GM21390 (cell line): ENCODE results near the gene CXCL17.
A peak's percentile ranks its signal among the peaks of the same experiment; 100 is the strongest.
"Not testable (repeated sequence)": the region's sequence is repeated elsewhere in the genome, so short reads cannot be mapped to it uniquely, and the experiment has no call there.

Experiments used
- ATAC-seq: cut with Tn5 transposase; IDR thresholded peaks from one replicate; pipeline ENCODE4 v1.9.1; 2021; ENCODE audit not compliant: unreplicated experiment

CXCL17 gene

DNA sequence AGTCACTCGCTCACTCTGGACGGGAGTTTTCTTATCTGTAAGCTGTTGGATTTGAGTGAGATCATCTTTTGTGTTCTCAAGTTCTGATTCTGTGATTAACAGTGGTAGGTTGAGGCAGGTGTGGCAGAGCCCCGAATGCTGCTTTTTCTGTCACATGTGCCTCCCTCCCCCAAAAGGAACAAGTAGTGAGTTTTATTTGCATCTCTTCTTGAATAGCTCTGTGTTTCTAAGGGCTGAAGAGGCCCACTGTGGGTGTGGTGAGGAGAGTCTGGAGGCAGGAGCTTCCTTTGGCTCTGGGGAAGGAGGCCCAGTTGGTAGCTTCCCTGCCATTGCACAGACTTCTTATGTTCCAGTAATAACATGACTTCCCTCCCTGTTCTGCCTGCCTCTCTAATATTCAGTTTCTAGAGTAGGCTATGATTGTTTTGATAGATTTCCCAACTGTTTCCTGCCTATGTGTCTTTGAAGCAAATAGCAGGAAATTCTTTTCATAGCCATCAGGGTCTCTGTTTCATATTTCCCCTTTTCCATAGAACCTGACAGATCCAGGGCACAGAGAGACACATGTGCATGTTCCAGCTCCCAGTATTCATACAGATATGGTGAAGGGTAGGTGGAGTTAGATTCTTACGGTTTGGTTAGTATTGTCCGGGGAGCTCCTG lies 23.9 kb upstream of the CXCL17 start:
- ATAC-seq = no peak

DNA sequence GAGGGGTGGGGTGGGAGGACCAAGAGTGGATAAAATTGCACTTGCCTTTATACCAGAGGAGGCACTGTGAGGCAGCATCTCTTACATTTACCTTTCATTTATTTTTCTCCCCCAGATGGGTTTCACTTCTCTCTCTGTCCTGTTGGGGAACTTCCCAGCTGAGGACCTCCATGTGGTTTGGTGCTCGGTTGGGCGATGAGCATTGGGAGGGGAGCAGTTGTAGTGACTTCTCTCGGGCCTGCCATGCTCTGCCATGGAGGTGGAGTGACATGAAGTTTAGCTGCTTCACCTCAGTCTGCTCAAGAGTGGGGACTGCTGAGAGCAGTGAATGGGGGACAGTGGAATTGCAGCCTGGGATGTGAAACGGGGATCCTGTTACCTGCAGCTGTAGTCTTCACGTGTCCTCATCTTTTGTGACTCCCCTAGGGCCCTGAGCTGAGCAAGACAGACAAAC lies 23.1 kb upstream of the CXCL17 start:
- peak; percentile 80 for ATAC-seq

GRCh38 chr19:42461700-42462324 lies 19.1 kb upstream of the CXCL17 start:
- no peak for ATAC-seq

GRCh38 chr19:42461231-42461630 lies 18.5 kb upstream of the CXCL17 start:
- not testable (repeated sequence) for ATAC-seq

DNA sequence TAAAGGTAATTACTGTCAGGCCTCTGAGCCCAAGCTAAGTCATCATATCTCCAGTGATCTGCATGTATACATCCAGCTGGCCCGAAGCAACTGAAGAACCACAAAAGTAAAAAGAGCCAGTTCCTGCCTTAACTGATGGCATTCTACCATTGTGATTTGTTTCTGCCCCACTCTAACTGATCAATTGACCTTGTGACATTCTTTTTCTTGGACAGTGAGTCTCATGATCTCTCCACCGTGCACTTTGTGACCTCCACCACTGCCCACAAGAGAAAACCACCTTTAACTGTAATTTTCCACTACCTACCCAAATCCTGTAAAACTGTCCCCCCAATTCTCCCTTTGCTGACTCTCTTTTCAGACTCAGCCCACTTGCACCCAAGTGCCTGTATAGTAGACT lies 17.2 kb upstream of the CXCL17 start:
- no peak for ATAC-seq

DNA sequence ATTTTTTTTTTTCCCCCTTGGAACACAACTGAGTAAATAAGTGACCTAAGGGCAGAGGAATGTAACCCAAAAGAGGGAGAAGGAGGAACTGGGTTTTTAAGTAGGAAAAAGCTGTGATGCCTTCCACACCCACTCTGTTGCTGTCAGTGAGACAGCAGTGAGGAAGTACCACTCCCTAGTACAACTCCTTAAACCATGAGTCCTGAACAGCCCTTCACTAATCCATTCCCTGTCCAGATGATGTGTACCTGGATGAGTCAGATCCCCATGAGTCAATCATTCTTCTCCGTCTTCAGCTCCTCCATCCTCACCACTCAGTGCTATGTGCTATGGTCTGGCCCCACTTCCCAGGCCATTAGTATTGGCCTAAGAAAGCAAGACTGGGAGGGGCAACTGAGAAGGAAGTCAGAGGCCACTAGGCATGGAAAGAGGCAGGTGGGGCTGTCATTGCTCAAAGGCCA lies 12.9 kb upstream of the CXCL17 start:
- ATAC-seq = no peak

DNA sequence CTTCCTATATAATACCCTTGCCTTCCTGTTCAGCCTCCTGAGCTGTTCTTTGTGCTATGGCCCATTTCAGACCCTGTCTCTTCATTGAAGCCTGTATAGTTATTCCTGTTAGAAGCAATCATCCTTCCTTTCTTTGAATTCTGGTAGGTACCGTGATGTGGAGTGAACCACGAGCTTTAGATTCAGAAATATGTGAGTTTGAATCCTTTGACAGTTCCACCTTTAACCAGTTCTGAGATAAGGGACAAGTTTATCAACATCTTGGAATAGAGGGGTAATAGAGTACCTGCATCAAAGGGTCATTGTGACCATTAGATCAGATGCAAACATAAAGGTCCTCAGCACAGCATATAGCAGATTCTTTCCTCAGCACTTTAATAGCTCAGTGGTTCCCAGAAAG lies 12.3 kb upstream of the CXCL17 start:
- no peak for ATAC-seq

- no peak for ATAC-seq
Measured at GRCh38 chr19:42452590-42452989, 9.8 kb upstream of the CXCL17 start.

DNA sequence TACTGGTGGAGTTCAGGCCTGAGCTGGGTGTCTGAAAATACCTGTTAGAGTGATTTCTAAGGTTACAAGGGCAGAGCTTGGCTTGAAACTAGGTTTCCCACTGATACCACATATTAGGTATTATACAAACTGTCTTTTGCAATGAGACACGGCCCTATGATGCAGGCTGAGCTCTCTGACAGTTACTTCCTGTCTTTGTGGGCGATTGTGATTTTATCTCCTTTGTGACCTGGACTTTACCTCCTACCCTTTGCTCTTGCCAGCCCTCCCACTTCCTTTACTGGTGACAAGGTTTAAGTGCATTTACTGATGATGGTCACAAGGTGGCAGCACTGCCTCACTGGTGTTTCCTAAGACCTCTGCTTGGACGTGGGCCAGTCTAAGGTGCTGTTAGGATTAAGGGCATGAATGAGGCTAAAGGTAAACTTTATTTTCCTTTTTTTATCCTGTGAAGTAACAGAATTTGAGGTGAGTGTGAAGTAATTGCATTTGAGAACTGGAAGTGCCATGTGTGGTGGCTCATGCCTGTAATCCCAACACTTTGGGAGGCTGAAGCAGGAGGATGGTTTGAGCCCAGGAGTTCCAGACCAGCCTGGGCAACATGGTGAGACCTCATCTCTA lies 7.7 kb upstream of the CXCL17 start:
- ATAC-seq = peak; percentile 67

DNA sequence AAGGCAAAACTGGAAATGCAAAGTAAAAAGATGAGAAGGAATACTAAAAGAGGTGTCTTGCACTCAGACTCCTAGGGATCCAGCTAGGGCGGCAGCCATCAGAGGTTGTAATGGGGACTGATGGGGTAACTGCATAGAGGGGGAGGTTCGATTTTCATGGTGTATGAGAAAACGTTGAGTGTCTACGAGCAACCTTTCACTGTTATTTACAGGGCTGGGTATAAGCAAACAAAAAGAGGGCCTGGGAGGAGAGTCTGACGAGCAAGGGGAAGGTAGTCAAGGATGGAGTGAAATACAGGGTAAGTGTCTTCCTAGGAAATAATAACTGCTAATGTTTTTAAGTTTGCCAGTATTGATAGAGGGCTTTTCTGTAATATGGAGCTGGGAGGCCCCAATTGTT lies 5.6 kb upstream of the CXCL17 start:
- ATAC-seq = not testable (repeated sequence)

- no peak for ATAC-seq
Measured at GRCh38 chr19:42445948-42446347, 3.2 kb upstream of the CXCL17 start.

- no peak for ATAC-seq
Measured at GRCh38 chr19:42443944-42444398, 1.2 kb upstream of the CXCL17 start.

DNA sequence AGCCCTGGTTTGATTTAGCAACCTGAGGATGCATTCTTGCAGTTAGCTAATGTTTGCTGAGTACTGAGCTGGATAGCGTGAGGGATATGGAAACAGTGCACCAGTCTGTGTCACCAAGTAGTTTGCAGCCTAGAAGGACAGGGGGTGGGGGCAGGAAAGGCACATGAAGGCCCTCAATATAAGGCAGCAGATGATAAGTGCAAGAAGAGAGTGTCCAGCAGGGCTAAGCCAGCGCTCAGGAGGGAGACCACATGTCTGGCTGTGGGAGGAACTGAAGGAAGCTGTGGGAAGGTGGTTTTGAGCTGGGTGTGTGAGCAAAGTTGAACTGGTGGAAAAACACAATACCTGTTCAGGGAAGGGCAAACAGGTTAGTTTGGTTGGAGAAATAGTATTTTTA lies 1.7 kb downstream of the CXCL17 start:
- ATAC-seq = no peak

DNA sequence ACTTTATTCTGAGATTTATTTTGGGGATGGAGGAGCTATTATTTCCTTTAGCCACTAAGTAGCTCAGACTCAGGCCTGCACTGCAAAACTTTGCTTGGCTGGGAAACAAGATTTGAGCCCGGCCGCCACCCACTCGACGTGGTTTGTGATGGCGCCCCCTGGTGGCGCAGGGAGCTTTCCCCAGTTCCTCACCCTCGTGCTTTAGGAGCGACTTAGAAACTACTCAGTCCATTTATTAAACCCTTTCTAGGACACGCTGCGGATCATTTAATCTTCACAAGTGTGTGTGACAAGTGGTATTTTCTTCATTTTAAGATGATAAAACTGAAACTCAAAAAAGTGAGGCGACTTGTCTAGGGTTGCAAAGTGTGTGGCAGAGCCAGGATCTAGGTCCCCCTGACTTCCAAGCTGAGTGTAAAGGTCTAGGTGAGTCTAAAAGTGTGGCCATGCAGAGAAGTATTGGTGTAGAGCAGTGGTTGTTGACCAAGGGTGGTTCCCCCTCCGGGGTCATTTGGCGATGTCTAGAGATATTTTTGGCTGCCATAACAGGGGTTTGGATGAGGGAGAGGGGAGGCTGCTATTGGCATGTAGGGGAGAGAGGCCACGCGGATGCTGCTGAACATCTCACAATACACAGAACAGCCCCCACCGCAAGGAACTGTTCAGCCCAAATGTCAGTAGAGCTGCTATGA lies 2.2 kb downstream of the CXCL17 start:
- ATAC-seq = no peak

DNA sequence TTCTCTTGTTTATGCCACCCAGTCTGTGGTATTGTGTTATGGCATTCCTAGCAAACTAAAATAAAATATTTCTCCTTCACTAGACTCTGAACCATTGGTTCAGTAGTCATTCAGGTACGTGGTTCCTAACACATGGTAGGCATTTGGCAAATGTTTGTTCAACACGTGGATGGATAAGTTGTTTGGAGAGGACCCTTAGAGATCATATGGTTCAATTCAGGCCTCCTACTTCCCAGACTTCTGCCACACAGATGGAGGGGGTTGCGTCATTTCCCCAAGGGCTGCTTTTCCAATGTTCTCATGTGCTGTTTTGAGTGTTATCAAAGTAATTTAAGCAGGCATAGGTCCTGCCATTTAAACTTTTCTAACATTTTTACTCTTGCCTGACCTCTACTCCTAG lies 6.7 kb downstream of the CXCL17 start:
- ATAC-seq = no peak

- ATAC-seq = no peak
Measured at GRCh38 chr19:42435316-42435715, 7.4 kb downstream of the CXCL17 start.

DNA sequence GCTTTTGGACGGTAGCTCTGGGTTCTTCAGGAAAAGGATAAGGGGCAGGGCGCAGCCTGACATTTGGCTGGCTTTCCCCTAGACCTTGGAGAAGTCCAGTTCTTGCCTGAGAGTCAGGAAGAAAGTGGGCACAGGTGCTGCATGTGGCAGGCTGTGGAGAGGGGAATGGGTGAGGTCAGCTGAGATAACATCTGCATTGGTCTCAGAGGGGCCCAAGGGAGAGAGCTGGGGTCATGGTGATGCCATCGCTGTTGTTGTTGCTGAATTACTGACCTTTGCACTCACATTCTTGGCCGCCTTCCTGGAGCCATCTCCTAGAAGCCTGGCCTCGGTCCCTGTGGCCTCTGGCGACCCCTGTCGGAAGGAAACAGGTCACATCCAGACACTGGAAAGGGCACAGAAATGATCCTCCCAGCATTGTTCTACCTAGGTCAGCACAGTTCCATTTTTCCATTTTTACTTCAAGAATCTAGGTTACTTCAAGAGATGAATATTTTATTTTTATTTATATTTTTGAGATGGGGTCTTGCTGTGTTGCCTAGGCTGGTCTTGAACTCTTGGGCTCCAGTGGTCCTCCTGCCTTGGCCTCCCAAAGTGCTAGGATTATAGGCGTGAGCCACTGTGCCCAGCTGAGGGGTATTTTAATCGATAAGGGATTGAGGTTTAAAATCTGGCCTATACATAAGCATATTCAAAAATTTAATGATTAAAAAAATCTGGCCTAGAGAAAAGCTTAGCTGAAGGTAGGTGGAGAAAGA lies 9.1 kb downstream of the CXCL17 start:
- no peak for ATAC-seq

GRCh38 chr19:42431486-42431885 lies 11.3 kb downstream of the CXCL17 start:
- ATAC-seq = no peak

DNA sequence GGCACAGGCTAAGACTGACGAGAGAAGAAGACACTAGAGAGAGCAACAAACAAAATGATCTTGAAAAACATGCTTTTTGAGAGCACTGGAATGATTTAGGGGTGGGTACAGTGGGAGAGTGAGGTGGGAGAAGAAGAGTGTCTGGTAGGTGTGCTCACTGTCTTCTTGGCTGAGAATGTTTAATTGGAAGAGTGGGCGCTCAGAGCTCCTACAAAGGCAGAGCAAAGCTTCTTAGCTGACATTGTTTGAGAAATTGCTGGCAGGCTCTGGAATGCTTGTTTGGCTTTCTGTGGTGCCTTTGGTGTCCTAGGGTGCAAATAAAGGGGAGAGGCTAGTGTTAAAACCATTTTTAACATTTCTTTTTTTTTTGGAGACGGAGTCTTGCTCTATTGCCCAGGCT lies 14.1 kb downstream of the CXCL17 start:
- ATAC-seq = no peak

- no peak for ATAC-seq
Measured at GRCh38 chr19:42427313-42427712, 15.4 kb downstream of the CXCL17 start, which contains the start of gene LIPE. Gene LIPE, minus strand, starts transcription at chr19:42427388. Its CDS starts 239 bp downstream, at chr19:42427149.

- ATAC-seq = no peak
Measured at GRCh38 chr19:42426643-42427042, 16.1 kb downstream of the CXCL17 start.
